A549 (cell line): Measurements from ENCODE around the gene ZDHHC22. TPM values are rescaled to one million over a fixed set of nuclear protein-coding genes. Genes with fewer than 3 reads are reported as not detected.

Source experiments
- ATAC-seq, 2 experiments: fragments of 200-7000 bp in 1 of 2; fragments of >200 bp in 1 of 2; cut with Nextera tagmentation in 1 of 2; cut with Tn5 transposase in 1 of 2; 3 replicates each; pipeline versions ENCODE4 v1.8.0 to v1.9.1; 2018 to 2020; ENCODE audit warnings: mild to moderate bottlenecking in 1 of 2, moderate library complexity in 1 of 2
- CTCF ChIA-PET: fragments of 300-600 bp; sonication (Branson Sonifier 250); formaldehyde crosslinking; extraction: SDS; loops from one replicate; lab custom pipeline; 2021; ENCODE audit warnings: antibody characterized with exemption, inconsistent platforms; lab: Yijun Ruan, JAX
- POLR2A ChIA-PET: fragments of 350-600 bp; formaldehyde crosslinking; extraction: SDS; loops from one replicate; lab custom pipeline; 2021; ENCODE audit warnings: antibody characterized with exemption, inconsistent platforms; lab: Yijun Ruan, JAX
- DNase-seq, 2 experiments: peaks; one replicate each; pipeline versions ENCODE4 v3.0.0 to v3.0.0-alpha.2; 2011 to 2016; ENCODE audit warnings: low read depth in 1 of 2, low spot score in 1 of 2
- FAIRE-seq: peaks from 2 replicates; lab custom pipeline; 2011; peaks lifted over from hg19 to GRCh38; lab: Jason Lieb, UNC
- H3K27ac ChIP-seq, 2 experiments: fragments of >200 bp; sonication (Bioruptor Twin); formaldehyde crosslinking; 3 replicates each; pipeline ENCODE4 v1.5.1; 2016 to 2017
- H3K4me1 ChIP-seq: fragments of >200 bp; sonication (Bioruptor Twin); formaldehyde crosslinking; 3 replicates; pipeline ENCODE4 v1.6.1; 2016
- H3K4me2 ChIP-seq: fragments of >200 bp; sonication (Bioruptor Twin); formaldehyde crosslinking; 3 replicates; pipeline ENCODE4 v1.6.1; 2016
- H3K4me3 ChIP-seq: fragments of >200 bp; sonication (Bioruptor Twin); formaldehyde crosslinking; 3 replicates; pipeline ENCODE4 v1.5.1; 2016
- H3K9me3 ChIP-seq: fragments of >200 bp; sonication (Bioruptor Twin); formaldehyde crosslinking; 3 replicates; pipeline ENCODE4 v1.6.1; 2016
- CBX8 ChIP-seq: fragments of 200-600 bp; sonication (generic); IDR thresholded peaks from 2 replicates; pipeline ENCODE4 v1.6.1; 2016
- CHD2 ChIP-seq: fragments of 150-350 bp; IDR thresholded peaks from 2 replicates; pipeline ENCODE4 v1.6.1; 2014; ENCODE audit warnings: low read length; ENCODE audit not compliant: partially characterized antibody
- CHD4 ChIP-seq: fragments of 200-600 bp; sonication (generic); IDR thresholded peaks from 2 replicates; pipeline ENCODE4 v1.6.1; 2016; ENCODE audit warnings: antibody characterized with exemption, mild to moderate bottlenecking, borderline replicate concordance
- EP300 ChIP-seq, 2 experiments: fragments of >200 bp; sonication (Bioruptor Twin); formaldehyde crosslinking; IDR thresholded peaks; 2 replicates in 1 of 2; 3 replicates in 1 of 2; pipeline ENCODE4 v1.6.1; 2016 to 2017
- FOSB ChIP-seq: fragments of 250-450 bp; sonication (Bioruptor Pico); IDR thresholded peaks from 2 replicates; pipeline ENCODE4 v1.5.0; 2020; ENCODE audit warnings: mild to moderate bottlenecking, moderate library complexity
- FOSL2 ChIP-seq, 2 experiments: fragments of 450-650 bp in 1 of 2; fragments of >200 bp in 1 of 2; sonication (Bioruptor Twin) in 1 of 2; formaldehyde crosslinking; IDR thresholded peaks; 2 replicates each; pipeline versions ENCODE4 v1.5.0 to v1.6.1; 2016 to 2020; ENCODE audit warnings: mild to moderate bottlenecking in 1 of 2, moderate library complexity in 1 of 2
- HDAC2 ChIP-seq: fragments of 200-600 bp; sonication (generic); IDR thresholded peaks from 2 replicates; pipeline ENCODE4 v1.6.1; 2016
- HES2 ChIP-seq: fragments of >200 bp; sonication (Bioruptor Twin); formaldehyde crosslinking; IDR thresholded peaks from 2 replicates; pipeline ENCODE4 v1.6.1; 2016
- HMGXB4 ChIP-seq: fragments of 250-450 bp; sonication (Bioruptor Pico); IDR thresholded peaks from 2 replicates; pipeline ENCODE4 v1.5.0; 2021; ENCODE audit warnings: mild to moderate bottlenecking, moderate library complexity, borderline replicate concordance
- JUNB ChIP-seq: fragments of >200 bp; sonication (Bioruptor Twin); formaldehyde crosslinking; IDR thresholded peaks from 2 replicates; pipeline ENCODE4 v1.6.1; 2016
- KDM5A ChIP-seq: fragments of 200-600 bp; sonication (generic); IDR thresholded peaks from 2 replicates; pipeline ENCODE4 v1.6.1; 2016; ENCODE audit warnings: antibody characterized with exemption, mild to moderate bottlenecking
- MAFK ChIP-seq: fragments of 450-650 bp; IDR thresholded peaks from 2 replicates; pipeline ENCODE4 v1.6.1; 2014; ENCODE audit not compliant: partially characterized antibody
- MAZ ChIP-seq: fragments of 150-350 bp; IDR thresholded peaks from 2 replicates; pipeline ENCODE4 v1.6.1; 2014; ENCODE audit warnings: antibody characterized with exemption, low read depth, low read length, borderline replicate concordance
- NPAS2 ChIP-seq: fragments of 250-450 bp; sonication (Bioruptor Pico); IDR thresholded peaks from 2 replicates; pipeline ENCODE4 v1.8.0; 2022; ENCODE audit warnings: mild to moderate bottlenecking, moderate library complexity, borderline replicate concordance
- PHF8 ChIP-seq: fragments of 200-600 bp; sonication (generic); IDR thresholded peaks from 2 replicates; pipeline ENCODE4 v1.6.1; 2016; ENCODE audit warnings: low read depth, mild to moderate bottlenecking, antibody characterized with exemption, moderate library complexity, borderline replicate concordance
- POLR2AphosphoS2 ChIP-seq: conservative IDR thresholded peaks from 2 replicates; pipeline ENCODE4 v1.6.1; 2012; ENCODE audit warnings: low read length, improper control_type of control experiment, inconsistent platforms
- RAD21 ChIP-seq, 2 experiments: fragments of >200 bp in 1 of 2; sonication (Bioruptor Twin) in 1 of 2; formaldehyde crosslinking in 1 of 2; IDR thresholded peaks in 1 of 2; conservative IDR thresholded peaks in 1 of 2; 2 replicates in 1 of 2; 3 replicates in 1 of 2; pipeline ENCODE4 v1.6.1; 2012 to 2018; ENCODE audit warnings: inconsistent platforms in 1 of 2
- RCOR1 ChIP-seq: fragments of 150-350 bp; IDR thresholded peaks from 2 replicates; pipeline ENCODE4 v1.6.1; 2014; ENCODE audit warnings: antibody characterized with exemption, low read length, low read depth
- RNF2 ChIP-seq: fragments of 200-600 bp; sonication (generic); IDR thresholded peaks from 2 replicates; pipeline ENCODE4 v1.6.1; 2016; ENCODE audit warnings: low read depth, mild to moderate bottlenecking, antibody characterized with exemption, moderate library complexity, borderline replicate concordance
- SMC3 ChIP-seq: fragments of >200 bp; sonication (Bioruptor Twin); formaldehyde crosslinking; IDR thresholded peaks from 3 replicates; pipeline ENCODE4 v1.6.1; 2018; ENCODE audit warnings: inconsistent platforms
- SREBF2 ChIP-seq: fragments of 450-650 bp; IDR thresholded peaks from 2 replicates; pipeline ENCODE4 v1.6.1; 2014; ENCODE audit warnings: mild to moderate bottlenecking, moderate library complexity
- TFCP2L1 ChIP-seq: fragments of 250-450 bp; sonication (Bioruptor Pico); IDR thresholded peaks from 2 replicates; pipeline ENCODE4 v1.5.0; 2021; ENCODE audit warnings: mild to moderate bottlenecking
- TP53 ChIP-seq: fragments of 250-450 bp; sonication (Bioruptor Pico); IDR thresholded peaks from 2 replicates; pipeline ENCODE4 v1.5.0; 2021; ENCODE audit warnings: mild to moderate bottlenecking, moderate library complexity
- ZC3H11A ChIP-seq: fragments of 450-650 bp; IDR thresholded peaks from 2 replicates; pipeline ENCODE4 v1.6.1; 2014; ENCODE audit warnings: antibody characterized with exemption, mild to moderate bottlenecking
- ZNF302 ChIP-seq: fragments of 250-450 bp; sonication (Bioruptor Pico); IDR thresholded peaks from 2 replicates; pipeline ENCODE4 v1.9.0; 2021; ENCODE audit warnings: inconsistent platforms, mild to moderate bottlenecking, moderate library complexity
- WGBS: methylation state at CpG from one replicate; pipeline ENCODE4 v1.1.6; 2017; ENCODE audit errors: missing lambda C conversion rate; 5-methylcytosine and 5-hydroxymethylcytosine counted together
- polyA plus RNA-seq, 4 experiments: library from polyadenylated mRNA; depleted of rRNA in 3 of 4; stranded (reverse); fragments of >200 nt; fragmentation: RNase III in 1 of 4; extraction: RNeasy Plus Mini Kit Qiagen cat#74134 plus additional on column Dnase treatment in 1 of 4; gene quantifications; 2 replicates in 3 of 4; 3 replicates in 1 of 4; pipeline ENCODE4 v1.2.3, GENCODE V29; 2011 to 2017
- TF ChIP-seq, protein P1 (sequence below): fragments of >200 bp; sonication (Bioruptor Twin); formaldehyde crosslinking; IDR thresholded peaks from 3 replicates; pipeline ENCODE4 v1.5.1; 2016
- TF ChIP-seq, protein P2 (sequence below): fragments of 150-350 bp; IDR thresholded peaks from 2 replicates; pipeline ENCODE4 v1.6.1; 2014; ENCODE audit warnings: low read depth, mild to moderate bottlenecking, low read length
- TF ChIP-seq, protein P3 (sequence below): IDR thresholded peaks from 2 replicates; pipeline ENCODE4 v1.6.1; 2012
- TF ChIP-seq, protein P4 (sequence below): fragments of 450-650 bp; IDR thresholded peaks from 2 replicates; pipeline ENCODE4 v1.6.1; 2014; ENCODE audit warnings: antibody characterized with exemption
- TF ChIP-seq, protein P5 (sequence below): fragments of 250-450 bp; sonication (Bioruptor Pico); IDR thresholded peaks from 2 replicates; pipeline ENCODE4 v1.5.0; 2020; ENCODE audit warnings: low read depth, mild to moderate bottlenecking, moderate library complexity
- TF ChIP-seq, protein P6 (sequence below): fragments of >200 bp; sonication (Bioruptor Twin); formaldehyde crosslinking; IDR thresholded peaks from 3 replicates; pipeline ENCODE4 v1.6.1; 2016

ZDHHC22 gene
- polyA plus RNA-seq, 2 of the 4 experiments (the other 2 are of a cell fraction) = 0.04 to 0.23 TPM

GRCh38 chr14:77097700-77098528 lies 43.7 kb downstream of the ZDHHC22 start, which contains the start of gene CIPC:
TSS of gene CIPC (plus strand) at chr14:77098258. CDS start at chr14:77105709, 7,451 bp downstream.
- peak; percentile 91 to 96 for ATAC-seq
- no peak for FAIRE-seq
- CTCF ChIA-PET = interaction anchor here (1.2 to 34.2 kb wide), 8 partner anchors 22 to 222 kb away, joined by 3 to 1600 read pairs (median 4); no protein-coding TSS in a partner anchor
- TF ChIP-seq MAFK (no peak), SREBF2 (no peak), PHF8 (peak; percentile 91), TFCP2L1 (CRISPR knock-in tag) (no peak), CBX8 (no peak), ZNF302 (CRISPR knock-in tag) (no peak), HMGXB4 (CRISPR knock-in tag) (peak; percentile 29; the same call in 1 of the 2 replicates), ZC3H11A (no peak), RAD21 (conservative IDR thresholded peaks at IDR 0.05 in 1 of 2, IDR thresholded peaks at IDR 0.05 in 1 of 2) (no peak), SMC3 (no peak), TP53 (0 out of 2 replicates have a peak, but pooled peaks have one; percentile 74), FOSB (CRISPR knock-in tag) (no peak), RCOR1 (no peak), EP300 (IDR thresholded peaks at IDR 0.05) (peak in 1 of 2 experiments; percentile 35; a peak in 1 of 5 replicates), KDM5A (no peak), POLR2AphosphoS2 (no peak), MAZ (no peak; the same call in none of the 2 replicates), HES2 (no peak), NPAS2 (CRISPR knock-in tag) (no peak), CHD4 (no peak), FOSL2 (IDR thresholded peaks at IDR 0.05) (no peak), FOSL2 (CRISPR knock-in tag; IDR thresholded peaks at IDR 0.05) (peak; percentile 49; the same call in 1 of the 2 replicates), JUNB (no peak), RNF2 (no peak), CHD2 (peak; percentile 31), HDAC2 (no peak)
- TF ChIP-seq, protein P1, sequence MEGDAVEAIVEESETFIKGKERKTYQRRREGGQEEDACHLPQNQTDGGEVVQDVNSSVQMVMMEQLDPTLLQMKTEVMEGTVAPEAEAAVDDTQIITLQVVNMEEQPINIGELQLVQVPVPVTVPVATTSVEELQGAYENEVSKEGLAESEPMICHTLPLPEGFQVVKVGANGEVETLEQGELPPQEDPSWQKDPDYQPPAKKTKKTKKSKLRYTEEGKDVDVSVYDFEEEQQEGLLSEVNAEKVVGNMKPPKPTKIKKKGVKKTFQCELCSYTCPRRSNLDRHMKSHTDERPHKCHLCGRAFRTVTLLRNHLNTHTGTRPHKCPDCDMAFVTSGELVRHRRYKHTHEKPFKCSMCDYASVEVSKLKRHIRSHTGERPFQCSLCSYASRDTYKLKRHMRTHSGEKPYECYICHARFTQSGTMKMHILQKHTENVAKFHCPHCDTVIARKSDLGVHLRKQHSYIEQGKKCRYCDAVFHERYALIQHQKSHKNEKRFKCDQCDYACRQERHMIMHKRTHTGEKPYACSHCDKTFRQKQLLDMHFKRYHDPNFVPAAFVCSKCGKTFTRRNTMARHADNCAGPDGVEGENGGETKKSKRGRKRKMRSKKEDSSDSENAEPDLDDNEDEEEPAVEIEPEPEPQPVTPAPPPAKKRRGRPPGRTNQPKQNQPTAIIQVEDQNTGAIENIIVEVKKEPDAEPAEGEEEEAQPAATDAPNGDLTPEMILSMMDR = no peak
- TF ChIP-seq, protein P2, sequence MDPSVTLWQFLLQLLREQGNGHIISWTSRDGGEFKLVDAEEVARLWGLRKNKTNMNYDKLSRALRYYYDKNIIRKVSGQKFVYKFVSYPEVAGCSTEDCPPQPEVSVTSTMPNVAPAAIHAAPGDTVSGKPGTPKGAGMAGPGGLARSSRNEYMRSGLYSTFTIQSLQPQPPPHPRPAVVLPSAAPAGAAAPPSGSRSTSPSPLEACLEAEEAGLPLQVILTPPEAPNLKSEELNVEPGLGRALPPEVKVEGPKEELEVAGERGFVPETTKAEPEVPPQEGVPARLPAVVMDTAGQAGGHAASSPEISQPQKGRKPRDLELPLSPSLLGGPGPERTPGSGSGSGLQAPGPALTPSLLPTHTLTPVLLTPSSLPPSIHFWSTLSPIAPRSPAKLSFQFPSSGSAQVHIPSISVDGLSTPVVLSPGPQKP = no peak
- TF ChIP-seq, protein P3, sequence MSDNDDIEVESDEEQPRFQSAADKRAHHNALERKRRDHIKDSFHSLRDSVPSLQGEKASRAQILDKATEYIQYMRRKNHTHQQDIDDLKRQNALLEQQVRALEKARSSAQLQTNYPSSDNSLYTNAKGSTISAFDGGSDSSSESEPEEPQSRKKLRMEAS = peak; percentile 88
- TF ChIP-seq, protein P4, sequence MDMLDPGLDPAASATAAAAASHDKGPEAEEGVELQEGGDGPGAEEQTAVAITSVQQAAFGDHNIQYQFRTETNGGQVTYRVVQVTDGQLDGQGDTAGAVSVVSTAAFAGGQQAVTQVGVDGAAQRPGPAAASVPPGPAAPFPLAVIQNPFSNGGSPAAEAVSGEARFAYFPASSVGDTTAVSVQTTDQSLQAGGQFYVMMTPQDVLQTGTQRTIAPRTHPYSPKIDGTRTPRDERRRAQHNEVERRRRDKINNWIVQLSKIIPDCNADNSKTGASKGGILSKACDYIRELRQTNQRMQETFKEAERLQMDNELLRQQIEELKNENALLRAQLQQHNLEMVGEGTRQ = peak; percentile 96
- TF ChIP-seq, protein P5, sequence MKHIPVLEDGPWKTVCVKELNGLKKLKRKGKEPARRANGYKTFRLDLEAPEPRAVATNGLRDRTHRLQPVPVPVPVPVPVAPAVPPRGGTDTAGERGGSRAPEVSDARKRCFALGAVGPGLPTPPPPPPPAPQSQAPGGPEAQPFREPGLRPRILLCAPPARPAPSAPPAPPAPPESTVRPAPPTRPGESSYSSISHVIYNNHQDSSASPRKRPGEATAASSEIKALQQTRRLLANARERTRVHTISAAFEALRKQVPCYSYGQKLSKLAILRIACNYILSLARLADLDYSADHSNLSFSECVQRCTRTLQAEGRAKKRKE (CRISPR knock-in tag) = no peak; the same call in 1 of the 2 replicates
- TF ChIP-seq, protein P6, sequence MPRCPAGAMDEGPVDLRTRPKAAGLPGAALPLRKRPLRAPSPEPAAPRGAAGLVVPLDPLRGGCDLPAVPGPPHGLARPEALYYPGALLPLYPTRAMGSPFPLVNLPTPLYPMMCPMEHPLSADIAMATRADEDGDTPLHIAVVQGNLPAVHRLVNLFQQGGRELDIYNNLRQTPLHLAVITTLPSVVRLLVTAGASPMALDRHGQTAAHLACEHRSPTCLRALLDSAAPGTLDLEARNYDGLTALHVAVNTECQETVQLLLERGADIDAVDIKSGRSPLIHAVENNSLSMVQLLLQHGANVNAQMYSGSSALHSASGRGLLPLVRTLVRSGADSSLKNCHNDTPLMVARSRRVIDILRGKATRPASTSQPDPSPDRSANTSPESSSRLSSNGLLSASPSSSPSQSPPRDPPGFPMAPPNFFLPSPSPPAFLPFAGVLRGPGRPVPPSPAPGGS = peak; percentile 63; the same call in 1 of the 3 replicates

More at GRCh38 chr14:77097700-77098528, 43.7 kb downstream of the ZDHHC22 start, which contains the start of gene CIPC:
- H3K4me2 ChIP-seq = peak within 1 kb of the TSS; percentile 90
- peak within 1 kb of the TSS; percentile 92 for H3K4me3 ChIP-seq
- peaks cover 19% of the 10 kb centered on the region for H3K4me1 ChIP-seq
- DNase-seq = peak; percentile 97 to 99
- peak within 1 kb of the TSS; percentile 94 to 96 for H3K27ac ChIP-seq
- no peaks in the 10 kb centered on the region for H3K9me3 ChIP-seq
- POLR2A ChIA-PET = interaction anchor here (1.0 to 1.3 kb wide), 3 partner anchors 22 to 223 kb away, joined by 3 to 8 read pairs (median 4); partner anchors contain the start of genes GSTZ1 and POMT2
- WGBS = 5% methylated on average over 38 of the region's 87 CpGs
